ENCODE results near the gene CLEC10A.
"Not testable (repeated sequence)": the region's sequence is repeated elsewhere in the genome, so short reads cannot be mapped to it uniquely, and the experiment has no call there.

Gene CLEC10A

DNA sequence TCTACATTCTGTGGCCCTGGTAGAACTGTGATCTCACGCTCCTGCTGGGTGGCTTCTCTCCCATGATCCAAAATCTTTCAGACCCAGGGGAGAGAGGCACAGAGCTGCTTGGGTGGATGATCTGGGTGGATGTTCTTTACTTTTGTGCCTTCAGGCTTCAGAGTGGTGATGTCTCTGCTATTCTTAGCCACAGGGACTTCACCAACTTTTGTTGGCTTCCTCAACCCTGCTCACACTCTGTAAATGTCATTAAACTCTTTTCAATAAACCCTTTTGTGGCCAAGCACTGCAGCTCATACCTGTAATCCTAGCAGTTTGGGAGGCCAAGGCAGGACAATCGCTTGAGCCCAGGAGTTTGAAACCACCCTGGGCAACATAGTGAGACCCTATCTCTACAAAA, 7.6 kb downstream of the CLEC10A start:
- no peak for DNase-seq (ENCODE audit: low spot score)

DNA sequence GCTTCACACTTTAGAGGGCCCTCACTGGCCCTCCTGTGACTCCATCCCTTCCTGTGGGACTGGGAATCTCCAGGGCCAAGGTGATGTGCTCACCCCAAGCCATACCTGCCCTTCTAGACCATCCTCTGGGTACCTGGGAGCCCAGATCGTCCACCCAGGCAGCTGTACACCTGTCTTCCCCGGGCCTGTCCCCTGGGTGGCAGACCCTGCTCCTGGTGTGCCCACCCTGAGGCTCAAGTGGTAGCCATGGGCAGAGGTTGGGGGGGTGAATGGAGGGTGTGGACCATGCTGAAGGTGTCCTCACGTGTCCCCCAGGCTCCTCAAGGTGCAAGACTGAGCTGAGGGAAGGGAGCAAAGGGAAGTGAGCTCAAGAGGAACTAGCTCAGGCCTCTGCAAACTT, 9.3 kb downstream of the CLEC10A start:
- no peak for DNase-seq (ENCODE audit: low spot score)

DNA sequence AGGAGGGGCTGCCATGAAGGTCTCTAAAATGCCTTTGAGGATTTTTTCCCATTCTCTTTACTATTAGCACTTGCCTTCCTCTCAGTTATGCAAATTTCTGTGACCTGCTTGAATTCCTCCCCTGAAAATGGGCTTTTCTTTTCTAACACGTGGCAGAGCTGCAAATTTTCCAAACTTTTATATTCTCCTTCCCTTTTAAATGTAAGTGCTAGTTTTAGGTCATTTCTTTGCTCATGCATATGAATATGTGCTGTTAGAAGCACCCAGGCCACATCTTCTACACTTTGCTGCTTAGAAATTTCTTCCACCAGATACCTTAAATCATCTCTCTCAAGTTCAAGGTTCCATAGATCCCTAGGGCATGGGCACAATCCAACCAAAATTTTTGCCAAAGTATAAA, 11.8 kb downstream of the CLEC10A start:
- DNase-seq (ENCODE audit: low spot score), result no peak

DNA sequence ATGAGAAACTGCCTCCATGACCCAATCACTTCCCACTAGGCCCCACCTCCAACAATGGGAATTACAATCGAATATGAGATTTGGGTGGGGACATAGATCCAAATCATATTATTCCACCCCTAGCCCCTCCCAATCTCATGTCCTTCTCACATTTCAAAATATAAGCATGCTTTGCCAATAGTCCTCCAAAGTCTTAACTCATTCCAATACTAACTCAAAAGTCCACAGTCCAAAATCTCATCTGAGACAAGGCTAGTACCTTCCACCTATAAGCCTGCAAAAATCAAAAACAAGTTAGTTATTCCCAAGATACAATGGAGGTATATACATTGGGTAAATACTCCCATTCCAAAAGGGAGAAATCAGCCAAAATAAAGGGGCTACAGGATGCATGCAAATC, 12.9 kb downstream of the CLEC10A start:
- DNase-seq (ENCODE audit: low spot score), result no peak

DNA sequence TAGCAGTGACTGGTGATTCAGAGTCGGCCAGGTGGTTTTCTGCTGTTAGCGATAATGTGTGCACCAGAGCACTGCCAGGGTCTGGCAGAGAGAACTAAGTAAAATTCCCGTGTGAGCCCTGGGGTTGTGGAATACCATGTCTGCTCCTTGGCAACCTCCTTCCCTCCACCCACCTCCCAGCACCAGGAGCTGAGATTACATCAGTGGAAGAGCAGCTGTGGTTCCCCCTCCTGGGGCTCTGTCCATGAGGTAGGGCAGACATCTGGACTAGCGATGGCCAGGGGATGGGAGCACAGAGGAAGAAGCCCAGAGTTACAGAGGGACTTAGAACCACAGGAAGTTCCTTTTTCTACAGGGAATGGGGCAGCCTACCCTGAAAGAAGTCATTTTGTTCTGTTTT, 15.8 kb downstream of the CLEC10A start:
- no peak for DNase-seq (ENCODE audit: low spot score)

DNA sequence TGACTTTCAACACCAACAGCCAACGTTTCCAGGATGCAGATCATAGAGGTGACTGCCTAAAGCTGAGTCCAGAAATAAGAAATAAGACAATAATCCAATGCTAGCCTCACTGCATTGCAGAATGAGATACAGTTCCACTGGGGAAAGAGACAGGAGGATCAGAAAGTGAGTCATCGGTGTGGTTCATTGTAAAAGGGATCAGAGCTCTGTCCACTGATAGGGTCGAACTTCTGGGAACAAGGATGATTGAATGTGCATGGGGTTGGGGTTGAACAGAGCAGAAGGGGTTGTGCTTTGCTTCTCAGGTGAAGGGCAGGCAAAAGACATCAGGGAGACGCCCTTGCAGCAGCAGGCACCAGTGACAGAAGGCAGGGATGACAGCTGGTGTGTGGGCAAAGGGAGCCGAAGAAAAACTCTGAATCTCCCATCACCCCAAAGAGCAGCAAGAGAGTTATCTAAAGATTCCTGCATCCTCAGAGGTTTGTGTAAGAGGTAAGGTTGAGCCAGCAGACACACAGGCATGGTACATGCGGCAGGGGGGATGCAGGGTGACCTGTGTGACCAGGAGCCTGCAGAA, 16.4 kb downstream of the CLEC10A start:
- no peak for DNase-seq (ENCODE audit: low spot score)

DNA sequence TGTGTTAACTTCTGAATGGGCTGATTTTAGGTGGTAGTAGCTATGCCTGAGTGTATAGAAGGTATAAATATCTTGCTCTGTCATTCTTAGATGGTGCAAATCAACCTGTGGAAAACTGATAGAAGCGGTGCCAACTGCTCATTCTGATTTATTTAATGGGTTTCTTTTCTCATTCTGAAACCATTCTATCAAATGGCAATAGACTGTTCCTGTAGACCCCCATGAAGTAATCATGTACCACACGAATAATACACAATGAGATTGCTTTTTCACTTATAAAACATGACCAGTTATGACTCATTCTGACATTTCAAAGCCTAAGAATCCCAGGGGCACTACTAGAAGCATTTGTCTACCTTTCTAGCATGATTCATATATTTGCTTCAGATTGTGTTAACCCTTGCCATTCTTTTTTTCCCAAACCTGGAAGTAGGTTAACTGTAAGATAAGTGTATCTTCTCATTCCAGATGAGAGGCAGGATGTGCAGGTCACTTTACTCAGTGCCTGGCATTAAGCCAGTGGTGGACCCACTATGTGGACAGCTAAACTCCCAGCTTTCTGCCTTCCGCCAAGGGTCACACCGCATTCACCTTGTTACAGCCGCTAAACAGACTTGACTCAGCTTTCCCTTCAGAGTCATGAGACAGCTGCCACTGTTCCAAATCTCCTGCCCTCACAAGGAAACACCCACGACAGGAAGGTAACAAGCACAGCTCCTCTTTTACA, 19.7 kb downstream of the CLEC10A start:
- DNase-seq (ENCODE audit: low spot score), result no peak

DNA sequence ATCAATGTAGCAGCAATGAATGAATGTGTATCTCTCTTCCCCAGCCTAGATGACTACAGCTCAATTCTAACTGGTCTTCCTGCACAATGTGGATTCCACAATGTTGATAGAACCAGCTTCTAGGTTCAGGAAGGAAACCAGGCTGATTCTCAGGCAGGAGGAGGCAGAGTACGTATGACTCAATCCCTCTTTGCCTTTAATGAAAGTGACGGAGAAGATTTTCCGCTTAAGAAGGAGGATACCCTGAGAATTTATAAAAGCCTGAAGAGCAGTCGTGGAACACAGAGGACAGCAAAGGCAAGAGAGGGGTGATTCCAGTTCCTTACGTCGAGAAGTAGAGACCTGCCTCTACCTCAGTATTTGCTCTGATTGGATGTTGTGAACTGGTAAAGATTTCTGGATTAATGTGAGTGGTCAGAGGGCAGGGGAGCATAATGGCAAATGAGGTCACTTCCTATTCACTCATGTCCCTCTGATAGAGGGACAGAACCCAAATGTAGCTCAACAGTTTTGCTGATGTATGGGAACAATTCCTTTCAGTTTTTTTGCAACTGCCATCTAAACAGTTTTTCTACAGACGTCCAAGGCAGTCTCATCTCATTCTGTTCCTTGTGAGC, 21.1 kb downstream of the CLEC10A start:
- no peak for DNase-seq (ENCODE audit: low spot score)

DNA sequence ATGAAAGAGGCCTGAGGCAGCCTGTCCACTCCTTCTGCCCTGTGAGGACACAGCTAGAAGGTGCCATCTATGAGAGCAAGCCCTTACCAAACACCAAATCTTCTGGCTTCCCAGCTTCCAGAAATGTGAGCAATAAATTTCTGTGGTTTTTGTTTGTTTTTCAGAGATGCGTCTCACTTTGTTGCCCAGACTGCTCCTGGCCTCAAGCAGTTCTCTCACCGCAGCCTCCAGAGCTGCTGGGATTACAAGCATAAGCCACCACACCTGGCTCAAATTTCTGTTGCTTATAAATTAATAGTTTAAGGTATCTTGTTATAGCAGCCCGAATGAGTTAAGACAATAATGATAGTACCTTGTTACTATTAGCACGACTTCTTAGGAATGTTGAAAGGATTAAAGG, 23.7 kb downstream of the CLEC10A start:
- DNase-seq (ENCODE audit: low spot score), result no peak

DNA sequence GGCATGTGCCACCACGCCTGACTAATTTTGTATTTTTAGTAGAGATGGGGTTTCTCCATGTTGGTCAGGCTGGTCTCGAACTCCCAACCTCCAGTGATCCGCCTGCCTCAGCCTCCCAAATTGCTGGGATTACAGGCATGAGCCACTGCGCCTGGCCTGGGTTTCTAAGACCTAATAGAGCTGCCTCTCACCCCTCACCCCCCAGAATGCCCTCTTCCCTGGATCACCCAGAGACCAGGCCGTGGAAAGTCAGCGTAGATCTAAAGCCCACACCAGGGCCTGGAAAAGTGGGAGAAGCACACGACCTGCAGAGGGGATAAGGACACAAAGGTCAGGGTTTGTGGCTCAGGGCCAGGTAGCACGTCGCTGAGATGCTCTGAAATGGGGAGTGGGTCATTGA, 29.5 kb downstream of the CLEC10A start:
- not testable (repeated sequence) for DNase-seq (ENCODE audit: low spot score)

DNA sequence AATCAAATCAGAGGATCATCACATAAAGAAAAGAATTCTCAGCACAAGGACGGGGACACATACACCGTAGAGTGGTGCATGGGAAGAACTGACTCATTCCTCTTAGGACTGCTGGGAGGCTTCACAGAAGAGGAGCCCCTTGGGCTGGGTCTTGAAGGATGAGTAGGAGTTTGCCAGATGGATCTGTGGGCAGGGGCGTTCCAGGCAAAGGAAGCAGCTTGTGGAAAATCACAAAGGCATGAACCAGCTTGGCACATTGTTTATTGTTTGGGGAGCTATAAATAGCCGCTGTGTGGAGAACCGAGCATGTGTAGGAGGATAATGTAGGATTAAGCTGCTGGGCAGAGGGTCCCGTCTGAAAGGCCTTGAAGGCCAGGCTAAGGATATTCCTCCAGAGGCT, 31.1 kb downstream of the CLEC10A start:
- no peak for DNase-seq (ENCODE audit: low spot score)

DNA sequence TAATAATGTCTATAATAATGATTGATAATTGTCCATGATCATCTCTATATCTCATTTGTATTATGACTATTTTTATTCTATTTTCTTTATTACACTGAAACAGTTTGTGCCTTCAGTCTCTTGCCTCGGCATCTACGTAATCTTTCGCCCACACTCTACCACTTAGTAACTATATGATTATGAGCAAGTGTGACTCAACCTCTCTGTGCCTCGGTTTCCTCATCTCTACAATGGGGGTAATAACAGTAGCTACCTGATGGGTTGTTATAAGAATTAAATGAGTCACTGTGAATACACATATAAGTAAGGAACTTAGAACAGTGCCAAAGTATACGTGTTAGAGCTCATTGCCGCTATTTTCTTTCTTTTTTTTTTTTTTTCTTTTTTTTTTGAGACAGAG, 32.5 kb downstream of the CLEC10A start:
- no peak for DNase-seq (ENCODE audit: low spot score)

DNA sequence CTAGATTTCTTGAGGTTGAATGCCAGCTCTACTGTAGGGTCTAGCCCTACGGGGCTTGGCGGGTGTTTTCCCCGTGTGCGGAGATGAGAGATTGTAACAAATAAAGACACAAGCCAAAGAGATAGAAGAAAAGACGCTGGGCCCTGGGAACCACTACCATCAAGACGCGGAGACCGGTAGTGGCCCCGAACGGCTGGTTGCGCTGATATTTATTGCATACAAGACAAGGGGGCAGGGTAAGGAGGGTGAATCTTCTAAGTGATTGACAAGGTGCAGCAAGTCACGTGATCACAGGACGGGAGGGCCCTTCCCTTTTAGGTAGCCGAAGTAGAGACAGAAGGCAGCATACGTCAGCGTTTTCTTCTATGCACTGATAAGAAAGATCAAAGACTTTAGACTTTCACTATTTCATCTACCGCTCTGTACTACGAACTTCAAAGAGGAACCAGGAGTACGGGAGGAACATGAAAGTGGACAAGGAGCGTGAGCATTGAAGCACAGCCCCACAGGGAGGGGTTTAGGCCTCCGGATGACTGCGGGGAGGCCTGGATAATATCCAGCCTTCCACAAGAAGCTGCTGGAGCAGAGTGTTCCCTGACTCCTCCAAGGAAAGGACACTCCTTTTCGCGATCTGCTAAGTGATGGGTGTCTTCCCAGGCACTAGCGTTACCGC, 33.2 kb downstream of the CLEC10A start:
- not testable (repeated sequence) for DNase-seq (ENCODE audit: low spot score)

DNA sequence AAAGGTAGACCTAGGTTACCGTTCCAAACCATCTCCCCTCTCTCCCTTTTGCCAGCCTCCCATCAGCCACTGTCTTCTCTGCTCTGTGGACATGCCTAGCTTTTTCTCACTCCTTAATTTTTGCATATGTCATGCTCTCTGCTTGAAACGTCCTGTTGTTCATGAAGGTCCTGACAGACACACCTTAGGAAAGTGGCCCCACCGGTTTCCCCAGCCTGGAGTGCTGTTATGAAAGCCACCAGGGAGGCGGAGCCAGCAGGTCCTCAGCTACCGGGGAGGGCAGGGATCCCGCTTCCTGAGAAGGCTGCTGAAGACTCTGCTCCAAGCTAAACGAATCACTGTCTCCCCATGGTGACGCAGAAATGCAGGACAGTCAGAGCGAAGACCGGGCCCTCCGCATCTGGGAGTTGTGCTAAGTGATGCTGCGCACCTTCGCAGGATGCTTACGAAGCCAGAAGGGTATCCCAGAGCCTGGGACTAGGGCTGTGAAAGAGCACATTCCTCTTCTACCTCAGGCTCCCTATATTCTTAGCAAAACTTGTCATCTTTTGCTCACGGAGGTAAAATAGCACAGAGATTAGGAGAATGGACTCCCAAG, 33.8 kb downstream of the CLEC10A start:
- DNase-seq (ENCODE audit: low spot score), result peak; percentile 66

DNA sequence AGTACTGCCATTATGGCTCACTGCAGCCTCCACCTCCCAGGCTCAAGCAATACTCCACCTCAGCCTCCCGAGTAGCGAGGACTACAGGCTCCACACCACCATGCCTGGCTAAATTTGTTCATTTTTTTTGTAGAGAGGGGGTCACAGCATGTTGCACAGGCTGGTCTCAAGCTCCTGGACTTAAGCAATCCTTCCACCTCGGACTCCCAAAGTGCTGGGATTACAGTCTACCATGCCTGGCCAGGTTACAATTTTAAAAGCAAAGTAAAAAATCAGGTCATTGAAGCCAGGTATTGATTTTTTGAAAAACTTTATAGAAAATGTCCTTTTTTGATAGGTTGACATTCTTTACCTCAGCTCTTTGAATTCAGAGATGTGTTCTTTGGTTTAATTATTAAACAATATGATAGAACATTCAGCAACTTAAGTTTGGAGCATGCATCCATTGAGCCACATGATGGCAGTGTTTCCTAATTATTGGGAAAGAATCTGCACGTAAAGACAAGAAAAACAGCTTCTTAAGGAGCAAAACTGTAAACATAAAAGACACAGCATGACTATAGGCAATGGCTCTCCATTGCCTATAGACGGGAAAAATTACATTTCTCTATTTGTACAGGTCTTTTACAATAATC, 34.4 kb downstream of the CLEC10A start:
- DNase-seq (ENCODE audit: low spot score), result no peak

DNA sequence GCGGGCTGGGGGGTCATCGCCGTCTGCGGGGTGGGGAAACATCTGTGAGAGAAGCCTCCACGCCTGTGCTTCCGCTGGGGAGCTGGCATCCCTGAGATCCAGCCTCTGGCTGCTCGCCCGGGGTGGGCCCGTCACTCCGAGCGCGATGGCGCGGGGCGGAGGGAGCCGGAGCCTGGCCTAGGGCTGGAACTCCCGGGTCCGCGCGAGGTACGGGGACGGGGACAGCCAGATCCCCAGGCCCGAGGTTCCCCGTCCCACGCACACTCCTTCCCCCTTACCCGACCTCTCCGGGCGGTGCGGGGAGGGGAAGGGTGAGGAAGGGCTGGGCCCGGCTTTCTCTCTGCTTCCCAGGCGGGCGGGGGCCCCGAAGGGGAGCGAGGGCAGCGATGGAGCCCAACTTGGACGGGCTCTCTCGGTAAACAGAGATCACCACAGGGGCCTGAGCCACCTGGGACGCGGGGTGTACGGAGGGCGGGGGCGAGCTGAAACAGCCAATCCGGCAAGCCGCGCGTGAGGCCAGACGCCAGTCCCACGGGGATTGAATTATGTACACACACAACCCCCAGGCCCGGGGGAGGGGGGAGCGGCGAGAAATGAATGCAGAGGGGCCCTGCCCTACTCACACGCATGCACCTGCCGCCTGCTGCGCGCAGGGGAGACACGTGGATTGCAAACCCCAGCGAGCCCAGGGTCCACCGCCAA, 36.4 kb downstream of the CLEC10A start, which contains the start of gene SLC16A11:
SLC16A11 (minus strand) TSS at position 596 of the 702 bp plus-strand sequence; CDS start at position 17, 579 bp downstream.
- DNase-seq (ENCODE audit: low spot score), result peak; percentile 52

DNA sequence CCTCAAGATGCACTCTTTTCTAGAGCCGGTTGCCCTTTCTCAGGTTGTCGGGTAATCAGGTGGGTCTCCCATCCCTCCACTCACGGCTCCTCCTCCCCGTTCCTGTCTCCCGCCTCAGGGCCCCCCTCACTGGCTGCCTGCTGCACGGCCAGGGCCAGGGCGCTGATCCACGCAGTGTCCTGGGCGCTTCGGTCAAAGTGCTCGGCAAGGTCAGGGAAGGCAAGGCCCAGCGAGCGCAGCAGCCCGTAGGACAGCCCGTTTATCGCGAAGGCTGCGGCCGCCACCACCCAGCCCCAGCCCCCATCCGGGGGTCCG, 36.9 kb downstream of the CLEC10A start:
- no peak for DNase-seq (ENCODE audit: low spot score)

DNA sequence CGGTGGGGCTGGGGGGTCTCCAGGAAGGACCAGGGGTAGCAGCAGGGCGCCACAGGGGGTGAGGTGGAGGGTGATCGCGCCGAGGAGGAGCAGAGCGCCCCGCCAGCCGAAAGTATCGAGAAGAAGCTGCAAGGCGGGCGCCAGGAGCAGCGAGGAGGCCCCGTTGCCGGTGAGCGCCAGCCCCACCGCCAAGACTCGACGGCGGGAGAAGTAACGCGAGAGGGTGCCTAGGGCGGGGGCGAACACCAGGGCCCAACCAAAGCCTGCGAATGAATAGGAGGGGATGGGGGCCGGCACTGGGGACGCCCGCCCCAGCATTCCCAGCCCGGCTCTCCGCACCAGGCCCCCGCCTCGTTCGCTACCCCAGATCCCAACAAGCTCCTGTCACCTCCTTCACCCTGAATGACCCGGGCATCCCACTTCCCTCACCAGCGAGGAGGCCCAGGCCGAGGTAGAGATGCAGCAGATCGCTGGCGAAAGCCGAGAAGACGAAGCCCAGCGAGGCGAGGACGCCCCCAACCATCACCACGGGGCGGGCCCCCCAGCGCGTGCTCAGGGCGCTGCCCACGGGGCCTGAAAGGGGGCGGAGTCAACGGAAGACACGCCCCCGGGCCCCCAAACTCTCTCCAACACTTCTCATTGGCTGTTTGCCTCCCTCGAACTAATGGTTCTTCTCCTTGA, 37.4 kb downstream of the CLEC10A start:
- DNase-seq (ENCODE audit: low spot score), result peak; percentile 62

DNA sequence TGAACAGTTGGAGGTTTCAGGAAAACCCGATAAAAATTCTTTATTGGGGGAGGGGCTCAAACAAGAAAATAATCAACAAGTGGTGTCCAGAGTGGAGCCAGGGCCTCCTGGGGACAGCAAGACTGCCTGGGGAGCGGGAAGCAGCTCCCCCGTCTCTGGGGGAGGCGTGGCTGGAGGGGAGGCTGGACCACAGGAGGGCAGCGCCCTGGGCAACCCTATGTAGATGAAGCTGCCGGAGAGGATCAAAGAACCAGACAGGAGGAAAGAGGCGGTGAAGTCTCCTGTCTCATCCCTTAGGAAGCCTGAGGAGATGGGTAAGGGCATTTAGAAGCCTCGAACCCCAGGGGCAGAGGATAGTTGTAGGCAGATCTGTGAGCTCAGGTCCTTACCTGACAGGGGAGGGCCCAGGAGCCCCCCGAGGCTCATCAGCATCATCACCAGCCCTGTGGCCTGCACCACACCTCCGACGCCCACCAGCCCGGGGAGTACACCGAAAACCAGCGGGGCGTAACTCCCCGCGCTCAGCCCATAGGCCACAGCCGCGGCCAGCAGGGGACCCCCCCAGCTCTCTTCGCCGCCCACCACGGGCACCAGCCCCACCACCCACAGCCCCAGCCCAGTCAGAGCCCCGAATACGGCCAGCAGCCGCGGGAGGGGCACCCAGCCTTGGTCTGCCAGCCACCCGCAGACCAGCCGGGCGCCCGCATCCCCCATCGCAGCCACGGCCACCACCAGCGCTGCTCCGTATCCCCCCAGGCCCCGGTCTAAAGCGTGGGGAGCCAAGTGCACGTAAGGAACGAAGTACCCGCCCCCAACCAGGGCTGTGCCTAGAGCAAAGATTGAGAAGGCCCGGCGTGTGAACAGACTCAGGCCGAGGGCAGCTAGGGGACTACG, 38.2 kb downstream of the CLEC10A start:
- DNase-seq (ENCODE audit: low spot score), result peak; percentile 47

DNA sequence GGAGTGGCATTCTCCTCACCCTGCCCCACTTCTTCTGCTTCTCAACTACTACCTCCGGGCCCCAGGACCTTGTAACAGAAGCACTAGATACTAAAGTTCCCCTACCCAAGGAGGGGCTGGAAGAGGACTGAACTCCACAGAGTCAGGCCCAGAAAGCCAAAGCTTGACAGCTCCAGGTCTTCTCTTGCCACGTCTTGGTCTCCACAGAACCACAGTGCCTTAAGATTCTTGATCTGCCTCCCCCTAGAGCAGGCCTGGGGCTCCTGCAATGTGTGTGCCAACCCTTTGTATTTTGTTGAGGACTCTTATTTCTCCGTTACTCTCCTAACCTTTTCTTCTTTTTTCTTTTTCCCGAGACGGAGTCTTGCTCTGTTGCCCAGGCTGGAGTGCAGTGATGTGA, 40.2 kb downstream of the CLEC10A start:
- DNase-seq (ENCODE audit: low spot score), result no peak

Measured in iPS-NIHi11 (cell line).